Measurements from ENCODE around the gene ACOXL. TPM values are rescaled to one million over a fixed set of nuclear protein-coding genes. Genes with fewer than 3 reads are reported as not detected.
"Not testable (repeated sequence)": the region's sequence is repeated elsewhere in the genome, so short reads cannot be mapped to it uniquely, and the experiment has no call there.

The ACOXL gene
- 6.5 TPM for polyA plus RNA-seq (2013, experiment 1 of 2)
- 3.9 TPM for polyA plus RNA-seq (2013, experiment 2 of 2)

GRCh38 chr2:110732422-110733413, at the start of gene ACOXL:
Gene ACOXL (plus strand): TSS chr2:110732573. CDS start chr2:110768390, 35,817 bp downstream.
- H3K9ac ChIP-seq (ENCODE audit: low read depth, low read length), result peak within 1 kb of the TSS; percentile 56

GRCh38 chr2:110682872-110683271, 49.5 kb upstream of the ACOXL start:
- Histone ChIP-seq H3K27ac (ENCODE audit: low read depth, low read length) (no peak overlapping the region), H3K4me3 (ENCODE audit: low read length) (no peak overlapping the region), H3K9me3 (ENCODE audit: insufficient read depth, low read depth, low read length) (peaks cover 18% of the 10 kb centered on the region; the same call in 1 of the 2 replicates), H3K9ac (ENCODE audit: low read depth, low read length) (no peak overlapping the region), H3K27me3 (ENCODE audit: insufficient read depth, low read length) (no peaks in the 10 kb centered on the region), H3K4me1 (ENCODE audit: insufficient read depth, low read length) (peaks cover 36% of the 10 kb centered on the region), H3K36me3 (ENCODE audit: insufficient read depth, low read length) (no peaks in the 10 kb centered on the region)
- 100% methylated on average over 1 of the region's 1 CpG for WGBS

More at GRCh38 chr2:110732422-110733413, at the start of gene ACOXL:
- H3K9me3 ChIP-seq (ENCODE audit: insufficient read depth, low read depth, low read length), result no peaks in the 10 kb centered on the region
- under 1% methylated on average over 94 of the region's 94 CpGs for WGBS
- peaks cover 28% of the 10 kb centered on the region for H3K27me3 ChIP-seq (ENCODE audit: insufficient read depth, low read length)
- peak within 1 kb of the TSS; percentile 63 for H3K4me3 ChIP-seq (ENCODE audit: low read length)
- H3K36me3 ChIP-seq (ENCODE audit: insufficient read depth, low read length), result no peaks in the 10 kb centered on the region
- H3K4me1 ChIP-seq (ENCODE audit: insufficient read depth, low read length), result peaks cover 38% of the 10 kb centered on the region
- H3K27ac ChIP-seq (ENCODE audit: low read depth, low read length), result no peak within 1 kb of the TSS

GRCh38 chr2:110687775-110688484, 44.4 kb upstream of the ACOXL start:
- WGBS, result under 1% methylated on average over 8 of the region's 9 CpGs
- not testable (repeated sequence) for H3K36me3 ChIP-seq (ENCODE audit: insufficient read depth, low read length); H3K27me3 ChIP-seq (ENCODE audit: insufficient read depth, low read length)
- H3K9ac ChIP-seq (ENCODE audit: low read depth, low read length), result peak overlapping the region; percentile 61
- H3K9me3 ChIP-seq (ENCODE audit: insufficient read depth, low read depth, low read length), result peaks cover 18% of the 10 kb centered on the region; the same call in 1 of the 2 replicates
- H3K4me3 ChIP-seq (ENCODE audit: low read length), result peak overlapping the region; percentile 47
- H3K27ac ChIP-seq (ENCODE audit: low read depth, low read length), result peak overlapping the region; percentile 98
- H3K4me1 ChIP-seq (ENCODE audit: insufficient read depth, low read length), result peaks cover 42% of the 10 kb centered on the region

- Histone ChIP-seq H3K27ac (ENCODE audit: low read depth, low read length) (peak overlapping the region; percentile 98), H3K27me3 (ENCODE audit: insufficient read depth, low read length) (peaks cover 6% of the 10 kb centered on the region; the same call in 1 of the 2 replicates), H3K4me1 (ENCODE audit: insufficient read depth, low read length) (peaks cover 35% of the 10 kb centered on the region), H3K4me3 (ENCODE audit: low read length) (peak overlapping the region; percentile 47), H3K9ac (ENCODE audit: low read depth, low read length) (peak overlapping the region; percentile 61), H3K36me3 (ENCODE audit: insufficient read depth, low read length) (no peaks in the 10 kb centered on the region), H3K9me3 (ENCODE audit: insufficient read depth, low read depth, low read length) (peaks cover 18% of the 10 kb centered on the region; the same call in 1 of the 2 replicates)
- 0% methylated on average over 5 of the region's 5 CpGs for WGBS
Observed at GRCh38 chr2:110688594-110689091, 43.7 kb upstream of the ACOXL start.

- 84% methylated on average over 4 of the region's 4 CpGs for WGBS
- Histone ChIP-seq H3K36me3 (ENCODE audit: insufficient read depth, low read length) (no peaks in the 10 kb centered on the region), H3K27me3 (ENCODE audit: insufficient read depth, low read length) (peaks cover 6% of the 10 kb centered on the region; the same call in 1 of the 2 replicates), H3K4me1 (ENCODE audit: insufficient read depth, low read length) (peaks cover 34% of the 10 kb centered on the region), H3K9me3 (ENCODE audit: insufficient read depth, low read depth, low read length) (peaks cover 16% of the 10 kb centered on the region; the same call in 1 of the 2 replicates), H3K4me3 (ENCODE audit: low read length) (no peak overlapping the region), H3K27ac (ENCODE audit: low read depth, low read length) (no peak overlapping the region; the same call in 1 of the 2 replicates), H3K9ac (ENCODE audit: low read depth, low read length) (no peak overlapping the region)
Observed at GRCh38 chr2:110690083-110690965, 42.0 kb upstream of the ACOXL start.

GRCh38 chr2:110691612-110692258, 40.6 kb upstream of the ACOXL start:
- no peak overlapping the region for H3K9ac ChIP-seq (ENCODE audit: low read depth, low read length)
- no peak overlapping the region for H3K4me3 ChIP-seq (ENCODE audit: low read length)
- H3K27ac ChIP-seq (ENCODE audit: low read depth, low read length), result no peak overlapping the region
- H3K9me3 ChIP-seq (ENCODE audit: insufficient read depth, low read depth, low read length), result peaks cover 6% of the 10 kb centered on the region; the same call in 1 of the 2 replicates
- H3K4me1 ChIP-seq (ENCODE audit: insufficient read depth, low read length), result peaks cover 30% of the 10 kb centered on the region
- peaks cover 6% of the 10 kb centered on the region; the same call in 1 of the 2 replicates for H3K27me3 ChIP-seq (ENCODE audit: insufficient read depth, low read length)
- 92% methylated on average over 11 of the region's 11 CpGs for WGBS
- H3K36me3 ChIP-seq (ENCODE audit: insufficient read depth, low read length), result no peaks in the 10 kb centered on the region

GRCh38 chr2:110695146-110695898, 37.1 kb upstream of the ACOXL start:
- H3K27ac ChIP-seq (ENCODE audit: low read depth, low read length); H3K27me3 ChIP-seq (ENCODE audit: insufficient read depth, low read length); H3K9me3 ChIP-seq (ENCODE audit: insufficient read depth, low read depth, low read length); H3K9ac ChIP-seq (ENCODE audit: low read depth, low read length); H3K36me3 ChIP-seq (ENCODE audit: insufficient read depth, low read length); H3K4me1 ChIP-seq (ENCODE audit: insufficient read depth, low read length); H3K4me3 ChIP-seq (ENCODE audit: low read length): not testable (repeated sequence)
- WGBS, result 66% methylated on average over 2 of the region's 5 CpGs

- H3K27me3 ChIP-seq (ENCODE audit: insufficient read depth, low read length); H3K9me3 ChIP-seq (ENCODE audit: insufficient read depth, low read depth, low read length); H3K36me3 ChIP-seq (ENCODE audit: insufficient read depth, low read length); H3K4me3 ChIP-seq (ENCODE audit: low read length); H3K27ac ChIP-seq (ENCODE audit: low read depth, low read length); H3K9ac ChIP-seq (ENCODE audit: low read depth, low read length): not testable (repeated sequence)
- peaks cover 21% of the 10 kb centered on the region for H3K4me1 ChIP-seq (ENCODE audit: insufficient read depth, low read length)
- WGBS, result no CpG with 5 or more reads among the region's 6 CpGs
Observed at GRCh38 chr2:110698253-110698652, 34.1 kb upstream of the ACOXL start.

GRCh38 chr2:110702514-110703380, 29.6 kb upstream of the ACOXL start:
- H3K36me3 ChIP-seq (ENCODE audit: insufficient read depth, low read length), result no peaks in the 10 kb centered on the region
- H3K4me1 ChIP-seq (ENCODE audit: insufficient read depth, low read length), result peaks cover 24% of the 10 kb centered on the region
- H3K27me3 ChIP-seq (ENCODE audit: insufficient read depth, low read length), result no peaks in the 10 kb centered on the region
- no peaks in the 10 kb centered on the region for H3K9me3 ChIP-seq (ENCODE audit: insufficient read depth, low read depth, low read length)
- H3K27ac ChIP-seq (ENCODE audit: low read depth, low read length), result no peak overlapping the region
- no peak overlapping the region for H3K9ac ChIP-seq (ENCODE audit: low read depth, low read length)
- H3K4me3 ChIP-seq (ENCODE audit: low read length), result no peak overlapping the region
- whole genome bisulfite sequencing, result 0% methylated on average over 1 of the region's 2 CpGs
